GM21576 (cell line): ENCODE data around the gene KMO.

Source experiments
- ATAC-seq: cut with Tn5 transposase; IDR thresholded peaks from one replicate; pipeline ENCODE4 v1.9.1; 2021; ENCODE audit warnings: mild to moderate bottlenecking, moderate library complexity; ENCODE audit not compliant: unreplicated experiment

Gene KMO

DNA sequence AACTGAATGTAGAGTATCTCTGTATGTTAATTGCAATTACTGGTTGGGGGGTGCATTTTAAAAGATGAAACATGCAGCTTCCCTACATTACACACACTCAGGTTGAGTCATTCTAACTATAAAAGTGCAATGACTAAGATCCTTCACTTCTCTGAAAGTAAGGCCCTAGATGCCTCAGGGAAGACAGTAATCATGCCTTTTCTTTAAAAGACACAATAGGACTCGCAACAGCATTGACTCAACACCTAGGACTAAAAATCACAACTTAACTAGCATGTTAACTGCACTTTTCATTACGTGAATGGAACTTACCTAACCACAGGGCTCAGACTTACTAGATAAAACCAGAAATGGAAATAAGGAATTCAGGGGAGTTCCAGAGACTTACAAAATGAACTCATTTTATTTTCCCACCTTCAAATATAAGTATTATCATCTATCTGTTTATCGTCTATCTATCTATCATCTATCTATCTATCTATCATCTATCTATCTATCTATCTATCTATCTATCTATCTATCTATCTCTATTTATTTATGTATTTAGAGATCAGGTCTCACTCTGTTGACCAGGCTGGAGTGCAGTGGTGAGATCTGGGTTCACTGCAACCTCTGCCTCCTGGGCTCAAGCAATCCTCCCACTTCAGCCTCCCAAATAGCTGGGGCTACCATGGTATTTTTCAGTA, 60.2 kb downstream of the KMO start:
- ATAC-seq = no peak

DNA sequence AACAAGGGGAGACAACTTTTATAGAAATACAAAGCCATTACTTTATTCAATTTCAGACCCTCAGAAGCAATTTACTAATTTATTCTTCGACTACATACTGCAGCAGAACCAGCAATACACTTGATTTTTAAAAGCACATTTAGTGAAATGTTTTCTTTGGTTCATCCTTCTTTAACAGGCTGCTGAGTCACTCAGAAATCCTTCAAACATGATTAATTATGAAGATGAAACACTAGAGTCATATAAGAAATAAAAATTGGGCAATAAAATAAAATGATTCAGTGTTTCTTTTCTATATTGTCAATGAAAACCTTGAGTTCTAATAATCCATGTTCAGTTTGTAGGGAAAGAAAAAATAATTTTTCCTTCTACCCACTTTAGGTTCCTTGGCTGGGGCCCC, 61.0 kb downstream of the KMO start:
- no peak for ATAC-seq

DNA sequence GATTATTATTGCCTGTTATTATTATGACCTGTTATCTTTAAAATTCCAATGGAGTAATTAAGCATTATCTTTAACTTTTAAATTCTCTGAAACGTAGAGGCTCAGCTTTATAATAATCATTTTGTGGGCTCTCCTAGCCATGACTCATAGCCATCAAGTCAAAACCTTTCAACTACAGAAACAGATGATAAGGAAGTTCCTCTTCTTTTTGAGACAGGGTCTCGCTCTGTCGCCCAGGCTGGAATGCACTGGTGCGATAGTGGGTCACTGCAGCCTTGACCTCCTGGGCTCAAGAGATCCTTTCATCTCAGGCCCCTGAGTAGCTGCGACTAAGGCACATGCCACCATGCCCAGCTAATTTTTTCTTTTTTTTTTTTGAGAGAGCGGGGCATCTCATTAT, 64.5 kb downstream of the KMO start:
- ATAC-seq = no peak

DNA sequence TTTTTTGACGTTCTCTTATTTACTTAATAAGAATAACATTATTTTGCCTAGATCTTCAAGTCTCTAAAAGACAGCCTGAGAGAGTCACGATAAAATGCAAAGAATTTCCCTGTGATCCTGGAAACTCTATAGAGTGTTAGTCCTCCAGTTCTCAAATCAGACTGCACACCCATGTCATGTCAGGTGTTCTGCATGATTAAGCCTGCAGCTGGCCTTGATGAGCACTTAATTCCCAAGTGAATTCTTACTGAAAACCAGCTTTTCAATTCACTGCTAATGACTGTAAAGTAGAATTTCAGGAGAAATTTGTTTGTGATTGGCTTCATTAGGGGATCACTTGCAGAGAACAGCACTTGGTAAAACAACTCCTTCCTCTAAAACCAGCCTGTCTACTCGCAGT, 66.1 kb downstream of the KMO start:
- ATAC-seq = no peak

DNA sequence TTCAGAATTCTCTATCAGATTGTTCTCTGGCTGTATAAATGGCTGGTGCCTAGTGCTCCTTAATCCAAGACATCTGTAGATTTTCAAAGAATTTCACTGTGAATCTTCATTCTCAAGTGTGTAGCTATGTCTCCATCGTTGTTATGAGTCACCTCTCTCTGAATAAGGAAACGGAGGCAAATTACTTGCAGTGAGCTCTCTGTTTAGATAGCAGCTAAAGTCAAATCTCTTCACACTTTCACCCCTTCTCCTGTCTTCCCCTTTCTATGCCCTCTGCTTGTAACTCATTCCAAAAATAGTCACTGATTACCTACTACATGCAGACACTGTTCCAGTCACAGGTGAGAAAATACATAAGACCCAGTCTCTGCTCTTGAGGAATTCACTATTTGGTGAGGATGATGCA, 68.3 kb downstream of the KMO start:
- peak; percentile 89 for ATAC-seq

DNA sequence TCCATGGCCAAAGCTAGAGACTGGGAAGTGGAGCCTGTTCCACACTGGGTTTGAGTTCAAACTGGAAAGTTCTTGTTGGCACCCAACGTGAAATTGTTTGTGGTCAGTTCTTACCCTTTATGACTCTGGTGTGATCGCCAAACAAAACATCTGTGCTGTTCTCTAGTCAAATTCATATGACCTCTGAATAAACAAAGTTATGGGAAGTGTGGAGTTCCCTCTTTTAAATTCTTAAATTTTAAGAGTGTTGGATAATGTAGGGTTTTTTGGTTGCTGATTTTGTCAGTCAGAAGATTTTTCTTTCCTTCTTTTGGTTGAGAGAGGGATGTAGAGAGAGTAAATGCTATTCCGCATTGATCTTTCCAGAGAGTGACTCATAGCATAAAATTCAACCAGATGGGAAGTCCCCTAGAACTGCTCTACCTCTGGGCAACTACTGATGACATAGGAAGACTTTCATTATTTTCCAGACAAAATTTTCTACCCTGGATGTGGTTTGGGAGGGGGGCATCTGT, 71.6 kb downstream of the KMO start:
- ATAC-seq = no peak

DNA sequence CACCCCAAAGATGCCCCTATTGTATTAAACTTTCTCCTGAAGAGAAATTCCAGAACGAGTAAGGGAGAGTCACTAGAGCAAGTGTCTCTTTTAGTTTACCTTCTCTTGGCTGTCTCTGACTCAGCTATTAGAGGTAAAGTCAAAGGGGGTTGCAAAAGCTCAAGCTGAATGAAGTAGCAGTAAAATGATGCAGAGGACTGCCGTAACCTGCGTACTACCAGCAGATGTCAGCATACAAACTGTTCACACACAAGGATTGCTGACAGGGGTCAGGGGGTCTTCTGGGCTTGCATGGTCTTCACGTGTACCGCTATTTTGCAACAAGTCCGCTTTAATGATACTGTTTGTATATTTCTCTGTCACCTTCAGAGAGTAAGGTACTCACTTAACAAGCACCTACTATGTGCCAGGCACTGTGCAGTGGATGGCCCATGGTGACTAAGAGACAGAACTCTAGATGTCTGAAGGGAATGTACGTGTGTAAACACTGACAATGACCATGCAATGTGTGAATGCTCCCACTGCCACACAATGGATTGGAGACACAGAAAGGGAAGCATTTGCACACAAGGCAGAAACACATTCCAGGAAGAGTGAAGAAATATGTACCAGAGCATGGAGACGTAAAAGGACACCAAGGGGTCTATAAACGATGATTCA, 73.1 kb downstream of the KMO start:
- no peak for ATAC-seq

DNA sequence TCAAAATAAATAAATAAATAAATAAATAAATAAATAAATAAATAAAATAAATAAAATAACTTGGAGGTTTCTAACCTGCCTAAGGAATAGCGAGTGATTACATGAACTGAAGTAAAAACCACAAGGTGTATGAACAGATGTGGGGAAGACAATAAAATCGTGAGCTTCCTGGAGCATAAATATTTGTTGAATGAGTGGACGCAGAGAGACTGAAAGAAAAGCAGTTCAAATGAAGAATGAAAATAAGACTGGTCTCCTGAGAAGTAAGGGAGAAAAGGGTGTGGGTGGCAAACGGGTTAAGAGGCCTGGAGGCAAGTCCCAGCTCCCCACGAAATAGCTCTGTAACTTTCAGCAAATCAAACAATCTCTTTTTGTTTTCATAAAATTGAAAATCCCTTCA, 74.4 kb downstream of the KMO start:
- ATAC-seq = no peak

DNA sequence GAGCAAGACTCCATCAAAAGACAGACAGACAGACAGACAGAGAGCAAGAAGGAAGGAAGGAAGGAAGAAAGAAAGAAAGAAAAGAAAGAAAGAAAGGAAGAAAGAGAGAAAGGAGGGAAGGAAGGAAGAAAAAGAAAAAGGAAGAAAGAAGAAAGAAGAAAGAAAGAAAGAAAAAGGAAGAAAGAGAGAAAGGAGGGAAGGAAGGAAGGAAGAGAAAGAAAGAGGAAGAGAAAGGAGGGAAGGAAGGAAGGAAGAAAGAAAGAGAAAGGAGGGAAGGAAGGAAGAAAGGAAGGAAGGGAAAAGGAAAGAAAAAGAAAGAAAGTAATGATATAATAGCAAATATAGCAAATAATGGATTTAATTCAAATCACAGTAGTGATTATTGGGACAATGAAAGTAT, 75.3 kb downstream of the KMO start:
- no peak for ATAC-seq

DNA sequence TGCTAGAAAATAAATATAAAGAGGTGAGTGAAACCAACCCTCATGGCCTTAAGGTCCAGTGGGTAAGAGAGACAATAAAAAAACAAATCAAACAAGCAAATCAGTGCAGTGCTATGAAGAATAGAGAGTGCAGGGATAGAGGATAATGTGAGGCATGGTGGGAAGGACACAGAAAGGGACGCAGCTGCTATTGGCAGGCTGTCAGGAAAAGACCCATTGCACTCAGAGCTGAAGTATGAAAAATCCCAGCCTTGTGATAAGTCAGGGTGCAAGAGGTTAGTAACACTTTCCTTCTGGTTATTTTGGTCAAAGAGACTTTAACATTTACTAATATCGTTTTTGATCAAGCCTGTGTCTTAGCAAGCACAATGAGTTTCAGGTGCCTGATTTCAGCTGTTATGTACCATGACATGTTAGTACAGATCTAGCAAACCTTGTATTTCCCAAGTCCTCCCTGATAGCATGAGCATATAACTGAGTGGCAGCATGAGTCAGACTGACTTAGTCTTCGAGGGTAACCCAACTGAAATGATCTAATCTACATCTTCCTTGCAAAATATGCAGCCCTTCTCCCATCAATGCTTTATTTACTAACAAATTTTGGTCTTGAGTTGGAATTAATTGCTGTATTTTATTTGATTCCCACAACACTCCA, 76.3 kb downstream of the KMO start:
- ATAC-seq = peak; percentile 40

DNA sequence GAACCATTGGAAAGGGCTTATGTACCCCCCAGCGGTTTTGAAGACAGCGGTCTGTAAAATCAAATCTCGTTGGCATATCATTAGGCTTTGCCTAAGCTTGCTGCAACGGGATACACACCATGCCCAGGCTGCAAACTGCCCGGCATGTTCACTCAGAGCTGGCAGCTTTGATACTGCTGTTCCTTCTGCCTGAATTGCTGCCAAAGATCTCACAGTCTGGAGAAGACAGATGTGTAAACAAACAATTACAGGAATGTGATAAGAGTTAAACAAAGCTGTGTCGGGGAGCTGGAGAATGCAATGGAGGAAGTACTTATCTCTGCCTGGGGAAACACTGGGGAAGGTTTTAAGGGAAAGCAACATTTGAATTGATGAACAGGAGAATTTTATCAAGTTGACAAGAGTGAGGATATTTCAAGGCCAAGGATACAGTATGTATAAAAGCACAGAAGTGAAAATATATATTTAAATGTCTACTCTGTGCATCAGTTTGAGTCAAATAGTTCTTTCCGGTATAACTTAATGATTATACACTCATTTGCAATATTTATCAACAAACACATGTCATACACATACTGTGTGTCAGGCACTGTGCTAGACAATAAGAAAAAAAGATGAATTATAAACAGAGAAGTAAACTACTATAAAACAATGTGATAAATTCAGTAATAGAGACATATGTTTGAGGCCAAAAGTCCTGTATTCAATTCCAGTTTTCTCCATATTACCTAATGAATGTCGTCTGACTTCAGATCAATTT, 78.1 kb downstream of the KMO start:
- no peak for ATAC-seq

DNA sequence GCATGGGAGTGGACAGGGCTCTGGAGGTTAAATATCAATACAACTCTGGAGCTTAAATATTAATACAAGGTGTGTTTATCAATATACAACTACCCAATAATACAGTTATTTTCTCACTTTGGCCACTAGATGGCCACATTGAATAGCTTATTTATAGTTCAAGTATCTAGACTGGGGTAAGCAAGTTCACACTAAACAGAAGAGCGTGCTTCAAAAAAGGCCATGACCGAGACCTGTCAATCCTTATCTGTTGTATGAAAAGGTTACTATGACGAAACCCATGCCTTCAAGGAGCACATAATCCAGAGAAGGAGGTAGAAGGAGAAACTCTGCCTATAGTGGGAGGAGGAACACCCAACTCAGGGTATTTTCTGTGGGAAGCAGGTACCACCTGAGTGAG, 78.9 kb downstream of the KMO start:
- ATAC-seq = peak; percentile 84

DNA sequence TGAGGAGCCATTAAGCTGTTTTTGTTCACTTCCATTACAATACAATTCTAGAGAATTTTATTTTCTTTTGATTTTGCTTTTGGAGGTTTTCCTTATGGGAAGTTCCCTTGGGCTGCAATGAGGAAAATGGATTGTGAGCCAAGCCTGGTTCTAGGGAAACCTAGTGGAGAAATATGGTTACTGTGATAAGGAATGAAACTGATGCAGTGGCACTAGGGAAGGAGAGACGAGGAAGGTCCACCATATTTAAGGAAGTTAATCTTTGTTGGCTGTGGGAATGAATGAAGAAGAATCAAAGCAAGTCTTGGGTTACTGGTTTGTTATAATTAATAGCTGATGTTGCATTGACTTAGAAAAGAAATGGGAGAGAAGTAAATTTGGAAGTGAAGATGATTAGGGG, 79.6 kb downstream of the KMO start:
- ATAC-seq = no peak

DNA sequence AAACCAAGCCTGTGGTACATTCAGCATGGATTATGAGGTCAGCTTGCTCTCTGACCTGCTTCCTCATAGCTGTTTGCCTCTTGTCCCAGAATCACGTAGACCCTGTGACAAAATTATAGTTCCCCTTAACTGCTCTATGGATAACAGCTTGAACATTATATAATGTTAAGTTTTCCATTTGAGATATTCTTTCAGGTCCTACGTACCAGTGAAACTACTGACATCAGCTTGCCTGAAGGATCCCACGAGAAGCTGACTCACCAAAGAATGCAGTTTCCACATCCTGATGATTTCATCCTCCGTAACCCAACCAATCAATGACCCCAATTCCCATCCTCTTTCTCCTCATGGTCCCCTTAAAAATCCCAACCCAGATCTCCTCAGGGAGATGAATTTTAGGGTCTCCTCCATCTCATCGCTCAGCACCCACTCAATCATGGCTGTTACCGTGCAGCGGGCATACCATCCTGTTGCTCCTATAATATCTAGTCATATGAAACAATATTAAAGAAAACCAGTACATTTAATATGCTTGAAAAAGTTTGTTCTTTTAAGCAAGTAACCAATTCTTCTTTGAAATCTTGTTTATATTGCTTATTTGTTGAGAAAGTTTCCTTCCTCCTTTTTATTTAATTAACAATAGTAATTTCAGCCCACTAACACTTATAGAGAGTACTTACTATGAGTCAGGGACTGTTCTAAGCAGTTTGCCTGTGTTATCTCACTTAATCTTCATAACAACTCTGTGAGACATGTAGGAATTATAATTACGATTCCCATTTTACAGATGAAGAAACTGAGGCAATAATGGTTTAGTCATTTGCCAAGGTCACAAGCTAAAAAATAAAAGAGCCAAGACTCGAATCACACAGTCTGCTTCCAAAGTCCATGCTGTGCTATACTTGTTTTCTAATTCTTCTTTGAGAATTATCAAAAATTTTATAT, 80.6 kb downstream of the KMO start:
- ATAC-seq = no peak

DNA sequence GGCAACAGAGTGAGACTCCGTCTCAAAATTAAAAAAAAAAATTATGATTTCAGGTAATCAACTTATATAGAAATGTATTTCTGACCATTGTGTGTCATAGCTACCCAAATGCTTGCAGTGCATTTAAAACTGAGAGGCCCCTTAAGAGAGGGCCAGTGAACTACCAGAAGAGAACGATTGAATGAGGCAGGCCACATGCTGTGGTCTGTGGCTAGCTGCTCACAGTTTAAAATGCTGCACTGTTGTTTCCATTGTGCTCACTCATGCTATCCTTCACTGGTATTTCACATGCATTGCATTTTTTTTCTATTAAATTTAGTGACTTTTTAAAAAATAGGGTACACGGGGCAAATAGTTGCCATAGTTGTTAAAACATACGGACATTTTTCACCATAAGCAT, 82.0 kb downstream of the KMO start:
- ATAC-seq = no peak

DNA sequence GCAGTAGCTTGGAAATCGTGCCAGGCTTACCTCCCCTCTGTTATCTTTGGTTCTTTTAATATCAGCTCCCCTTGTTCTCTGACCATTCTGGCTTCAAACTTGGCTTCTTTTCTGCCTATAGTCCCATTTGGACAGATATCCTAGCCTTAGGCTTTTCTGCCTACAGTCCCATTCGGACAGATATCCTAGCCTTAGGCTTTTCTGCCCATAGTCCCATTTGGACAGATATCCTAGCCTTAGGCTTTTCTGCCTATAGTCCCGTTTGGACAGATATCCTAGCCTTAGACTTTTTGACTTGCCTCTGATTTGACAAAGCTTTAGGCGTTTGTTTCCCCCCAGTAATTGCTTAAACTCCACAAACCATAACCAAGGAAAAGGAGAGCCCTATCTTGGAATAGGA, 82.4 kb downstream of the KMO start:
- ATAC-seq = no peak

DNA sequence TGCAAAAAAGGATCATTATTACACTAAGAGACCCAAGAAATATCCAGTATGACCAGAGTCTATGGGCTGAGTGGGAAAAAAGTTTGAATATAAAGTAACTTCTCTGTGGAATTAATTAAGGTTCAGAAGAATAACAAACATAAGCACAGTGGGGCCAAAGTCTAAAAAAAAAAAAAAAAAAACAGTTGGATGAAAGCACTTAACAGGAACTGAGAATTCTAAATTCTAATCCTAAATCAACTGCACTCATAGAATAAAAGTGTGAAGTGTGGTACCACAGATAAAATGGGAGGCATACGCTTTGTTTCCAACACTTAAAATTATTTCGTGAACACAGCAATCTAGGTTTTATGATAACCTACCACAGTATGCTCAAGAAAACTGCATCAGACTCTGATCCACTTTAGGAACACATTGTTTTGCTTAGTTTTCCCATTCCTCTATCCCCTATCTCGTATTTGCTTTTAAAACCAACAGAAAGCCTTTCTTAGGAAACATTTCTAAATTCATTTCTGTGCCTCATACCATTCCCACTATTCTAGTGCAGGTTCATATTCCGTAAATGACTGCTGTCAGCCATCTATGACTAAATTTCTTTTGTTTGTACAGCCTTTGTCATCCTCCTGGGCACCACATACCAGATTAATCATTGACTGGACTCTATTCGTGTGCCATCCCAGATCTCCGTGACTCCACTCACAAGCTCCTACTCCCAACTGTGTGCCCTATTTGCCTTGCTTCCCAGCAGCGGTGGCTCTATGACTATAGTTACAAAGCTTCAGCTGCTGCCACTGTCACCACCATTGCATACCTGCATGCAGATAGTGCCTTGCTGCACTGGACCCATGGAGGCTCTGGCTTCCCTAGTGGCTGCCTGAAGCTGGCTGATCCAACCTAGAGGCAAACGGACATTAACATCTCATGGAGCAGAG, 83.1 kb downstream of the KMO start:
- no peak for ATAC-seq

DNA sequence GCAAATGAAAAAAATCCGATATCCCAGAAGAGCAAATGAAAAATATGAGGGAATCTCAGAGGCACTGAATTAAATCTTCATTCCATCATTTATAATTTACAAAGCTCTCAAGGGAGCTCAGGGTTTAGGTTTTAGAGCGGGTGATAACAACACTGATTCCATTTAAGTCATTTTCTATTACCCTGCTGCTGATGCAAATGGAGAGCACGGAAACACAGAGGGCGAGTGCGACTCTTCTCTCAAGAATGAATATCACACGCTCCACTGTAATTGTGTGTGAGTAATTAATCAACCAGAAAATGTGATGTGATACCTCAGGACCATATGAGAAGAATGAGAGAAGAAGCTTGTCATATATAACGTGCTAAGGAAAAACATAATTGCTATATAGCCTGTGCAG, 85.2 kb downstream of the KMO start:
- no peak for ATAC-seq

DNA sequence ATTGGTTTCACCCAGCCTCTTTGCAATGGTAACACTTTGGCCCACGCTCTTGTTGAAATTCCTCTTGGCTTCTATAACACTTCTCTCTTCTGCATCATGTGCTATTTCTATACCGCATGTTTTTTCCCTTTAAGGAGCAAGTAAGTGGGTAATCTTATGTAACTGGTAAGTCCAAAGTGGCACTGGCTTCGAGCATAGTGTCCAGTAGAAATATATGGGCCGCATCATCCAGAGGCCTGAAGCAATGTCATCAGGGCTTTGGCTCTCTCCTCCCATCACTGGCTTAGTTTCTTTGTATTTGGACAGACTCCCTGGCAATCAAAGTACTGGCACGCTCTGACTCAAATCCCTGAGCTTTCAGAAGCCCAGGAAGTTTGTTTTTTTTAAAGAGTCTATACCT, 90.5 kb downstream of the KMO start:
- ATAC-seq = no peak
